Measurements from ENCODE around the gene ST6GALNAC3. TPM values are rescaled to one million over a fixed set of nuclear protein-coding genes. Genes with fewer than 3 reads are reported as not detected.

ST6GALNAC3 gene
- polyA plus RNA-seq, 1 experiment, result 0.05 TPM

- no peaks in the 10 kb centered on the region for H3K27me3 ChIP-seq (ENCODE audit: control insufficient read depth, insufficient read depth, low read length)
- TF ChIP-seq CTCF (IDR thresholded peaks at IDR 0.05; ENCODE audit: insufficient read depth, low read depth, low read length), result no peak
- DNase-seq (ENCODE audit: low read depth), result no peak
- no peak overlapping the region for H3K4me3 ChIP-seq (ENCODE audit: low read depth, low read length)
- ChIA-PET CTCF (interaction anchor here (3.7 kb wide), 1 partner anchor 10 kb away, joined by 24 read pairs; no protein-coding TSS in a partner anchor), POLR2A (no interaction called here)
- no peaks in the 10 kb centered on the region for H3K36me3 ChIP-seq (ENCODE audit: control insufficient read depth, insufficient read depth, low read length)
Measured at GRCh38 chr1:76164165-76164564, 89.6 kb downstream of the ST6GALNAC3 start.

GRCh38 chr1:76170084-76170483, 95.5 kb downstream of the ST6GALNAC3 start:
- H3K27me3 ChIP-seq (ENCODE audit: control insufficient read depth, insufficient read depth, low read length), result no peaks in the 10 kb centered on the region
- H3K36me3 ChIP-seq (ENCODE audit: control insufficient read depth, insufficient read depth, low read length), result no peaks in the 10 kb centered on the region
- no peak overlapping the region for H3K4me3 ChIP-seq (ENCODE audit: low read depth, low read length)
- ChIA-PET CTCF (interaction anchor here (2.6 kb wide), 1 partner anchor 16 kb away, joined by 14 read pairs; no protein-coding TSS in a partner anchor), POLR2A (no interaction called here)
- DNase-seq (ENCODE audit: low read depth), result no peak
- no peak for TF ChIP-seq CTCF (IDR thresholded peaks at IDR 0.05; ENCODE audit: insufficient read depth, low read depth, low read length)

GRCh38 chr1:76170513-76170912, 96.0 kb downstream of the ST6GALNAC3 start:
- TF ChIP-seq CTCF (IDR thresholded peaks at IDR 0.05; ENCODE audit: insufficient read depth, low read depth, low read length), result no peak
- DNase-seq (ENCODE audit: low read depth), result no peak
- ChIA-PET POLR2A (no interaction called here), CTCF (interaction anchor here (2.6 kb wide), 1 partner anchor 16 kb away, joined by 14 read pairs; no protein-coding TSS in a partner anchor)
- Histone ChIP-seq H3K4me3 (ENCODE audit: low read depth, low read length) (no peak overlapping the region), H3K27me3 (ENCODE audit: control insufficient read depth, insufficient read depth, low read length) (no peaks in the 10 kb centered on the region), H3K36me3 (ENCODE audit: control insufficient read depth, insufficient read depth, low read length) (no peaks in the 10 kb centered on the region)

GRCh38 chr1:76176000-76176399, 101.5 kb downstream of the ST6GALNAC3 start:
- no peaks in the 10 kb centered on the region for H3K27me3 ChIP-seq (ENCODE audit: control insufficient read depth, insufficient read depth, low read length)
- H3K4me3 ChIP-seq (ENCODE audit: low read depth, low read length), result no peak overlapping the region
- POLR2A ChIA-PET, result no interaction called here
- DNase-seq (ENCODE audit: low read depth), result no peak
- CTCF ChIA-PET, result no interaction called here
- TF ChIP-seq CTCF (IDR thresholded peaks at IDR 0.05; ENCODE audit: insufficient read depth, low read depth, low read length), result no peak
- no peaks in the 10 kb centered on the region for H3K36me3 ChIP-seq (ENCODE audit: control insufficient read depth, insufficient read depth, low read length)

- H3K27me3 ChIP-seq (ENCODE audit: control insufficient read depth, insufficient read depth, low read length), result no peaks in the 10 kb centered on the region
- H3K36me3 ChIP-seq (ENCODE audit: control insufficient read depth, insufficient read depth, low read length), result no peaks in the 10 kb centered on the region
- ChIA-PET CTCF (interaction anchor here (0.8 kb wide), 1 partner anchor 23 kb away, joined by 4 read pairs; no protein-coding TSS in a partner anchor), POLR2A (no interaction called here)
- DNase-seq (ENCODE audit: low read depth), result no peak
- TF ChIP-seq CTCF (IDR thresholded peaks at IDR 0.05; ENCODE audit: insufficient read depth, low read depth, low read length), result no peak
- H3K4me3 ChIP-seq (ENCODE audit: low read depth, low read length), result no peak overlapping the region
Measured at GRCh38 chr1:76177615-76178014, 103.1 kb downstream of the ST6GALNAC3 start.
